Liver (tissue), 9 donors: ENCODE measurements around the gene ZRSR2. TPM values are rescaled to one million over a fixed set of nuclear protein-coding genes. Genes with fewer than 3 reads are reported as not detected.

Source experiments
- DNase-seq: peaks from one replicate; pipeline ENCODE4 v3.0.0-alpha.2; 2017; ENCODE audit warnings: low spot score
- H3K27ac ChIP-seq, 2 donors: one replicate each; pipeline ENCODE4 v1.7.0; 2013; ENCODE audit warnings: inconsistent platforms in 2 of 2, low read length in 2 of 2, control low read depth in 1 of 2, low read depth in 1 of 2, mild to moderate bottlenecking in 1 of 2
- H3K27me3 ChIP-seq, 4 donors: one replicate each; pipeline versions ENCODE4 v1.6.1 to v1.7.0; 2013; ENCODE audit warnings: low read length in 3 of 4, inconsistent platforms in 1 of 4, mild to moderate bottlenecking in 1 of 4, moderate library complexity in 1 of 4; ENCODE audit not compliant: control insufficient read depth in 4 of 4, insufficient read depth in 4 of 4
- H3K36me3 ChIP-seq, 4 donors: one replicate each; pipeline versions ENCODE4 v1.6.1 to v1.7.0; 2013; ENCODE audit warnings: low read length in 3 of 4, mild to moderate bottlenecking in 3 of 4, low read depth in 1 of 4, moderate library complexity in 1 of 4; ENCODE audit not compliant: control insufficient read depth in 4 of 4, insufficient read depth in 3 of 4
- H3K4me1 ChIP-seq, 4 donors: one replicate each; pipeline versions ENCODE4 v1.6.1 to v1.7.0; 2013; ENCODE audit warnings: low read length in 3 of 4, mild to moderate bottlenecking in 3 of 4, moderate library complexity in 1 of 4; ENCODE audit not compliant: control insufficient read depth in 4 of 4, insufficient read depth in 4 of 4
- H3K4me3 ChIP-seq, 3 donors: one replicate each; pipeline versions ENCODE4 v1.6.1 to v1.7.0; 2013; ENCODE audit warnings: low read length in 3 of 3, control low read depth in 1 of 3, low read depth in 1 of 3, mild to moderate bottlenecking in 1 of 3
- H3K9ac ChIP-seq, 2 donors: one replicate each; pipeline ENCODE4 v1.7.0; 2013; ENCODE audit warnings: low read length in 2 of 2, mild to moderate bottlenecking in 2 of 2, moderate library complexity in 2 of 2, control low read depth in 1 of 2, low read depth in 1 of 2
- H3K9me3 ChIP-seq, 4 donors: one replicate each; pipeline versions ENCODE4 v1.6.1 to v1.7.0; 2013; ENCODE audit warnings: low read length in 3 of 4; ENCODE audit not compliant: control insufficient read depth in 4 of 4
- ATF3 ChIP-seq: IDR thresholded peaks from 2 replicates; pipeline ENCODE4 v1.6.1; 2016; ENCODE audit warnings: antibody characterized with exemption
- CTCF ChIP-seq: fragments of 150-350 bp; IDR thresholded peaks from 2 replicates; pipeline ENCODE4 v1.5.1; 2017; ENCODE audit warnings: improper control_type of control experiment, low read depth, low read length; ENCODE audit not compliant: missing input control
- EGR1 ChIP-seq, 2 donors: IDR thresholded peaks; 2 replicates each; pipeline ENCODE4 v1.6.1; 2016 to 2018; ENCODE audit warnings: antibody characterized with exemption in 2 of 2, low read depth in 2 of 2
- FOXA1 ChIP-seq: IDR thresholded peaks from 2 replicates; pipeline ENCODE4 v1.6.1; 2016; ENCODE audit warnings: antibody characterized with exemption
- GABPA ChIP-seq, 2 donors: IDR thresholded peaks in 1 of 2; conservative IDR thresholded peaks in 1 of 2; 2 replicates each; pipeline ENCODE4 v1.6.1; 2016; ENCODE audit warnings: antibody characterized with exemption in 2 of 2, mild to moderate bottlenecking in 1 of 2, moderate library complexity in 1 of 2
- HNF4A ChIP-seq, 2 donors: conservative IDR thresholded peaks; 2 replicates each; pipeline ENCODE4 v1.6.1; 2016; ENCODE audit warnings: antibody characterized with exemption in 2 of 2, mild to moderate bottlenecking in 2 of 2
- HNF4G ChIP-seq: IDR thresholded peaks from 2 replicates; pipeline ENCODE4 v1.6.1; 2016; ENCODE audit warnings: antibody characterized with exemption
- JUND ChIP-seq, 2 donors: IDR thresholded peaks; 2 replicates each; pipeline ENCODE4 v1.6.1; 2016; ENCODE audit warnings: antibody characterized with exemption in 2 of 2
- MAX ChIP-seq: IDR thresholded peaks from 2 replicates; pipeline ENCODE4 v1.6.1; 2016; ENCODE audit warnings: antibody characterized with exemption
- NR2F2 ChIP-seq: IDR thresholded peaks from 2 replicates; pipeline ENCODE4 v1.6.1; 2016; ENCODE audit warnings: antibody characterized with exemption
- RAD21 ChIP-seq, 2 donors: IDR thresholded peaks; 2 replicates each; pipeline ENCODE4 v1.6.1; 2016; ENCODE audit warnings: antibody characterized with exemption in 2 of 2, mild to moderate bottlenecking in 2 of 2
- RXRA ChIP-seq, 2 donors: IDR thresholded peaks; 2 replicates each; pipeline ENCODE4 v1.6.1; 2017 to 2018; ENCODE audit warnings: antibody characterized with exemption in 2 of 2, mild to moderate bottlenecking in 1 of 2
- SP1 ChIP-seq: IDR thresholded peaks from 2 replicates; pipeline ENCODE4 v1.6.1; 2018; ENCODE audit warnings: antibody characterized with exemption, mild to moderate bottlenecking
- TAF1 ChIP-seq: conservative IDR thresholded peaks from 2 replicates; pipeline ENCODE4 v1.6.1; 2016; ENCODE audit warnings: antibody characterized with exemption, mild to moderate bottlenecking
- YY1 ChIP-seq: IDR thresholded peaks from 2 replicates; pipeline ENCODE4 v1.6.1; 2016; ENCODE audit warnings: antibody characterized with exemption, mild to moderate bottlenecking
- WGBS: extraction: QIAGEN DNeasy Blood & Tissue Kit; methylation state at CpG from one replicate; pipeline ENCODE4 v1.1.7; 2013; 5-methylcytosine and 5-hydroxymethylcytosine counted together
- polyA plus RNA-seq, 2 donors: library from polyadenylated mRNA; stranded (reverse) in 1 of 2; unstranded in 1 of 2; fragments of 200-250 nt in 1 of 2; fragments of >200 nt in 1 of 2; fragmentation: Nextera tagmentation in 1 of 2; extraction: Ambion mirVana in 1 of 2; gene quantifications; one replicate each; pipeline versions ENCODE4 v1.2.1 to v1.2.3, GENCODE V29; 2013 to 2015
- total RNA-seq, 2 donors: library from RNA; depleted of rRNA; stranded (reverse); fragments of >200 nt; gene quantifications; one replicate each; pipeline ENCODE4 v1.2.3, GENCODE V29; 2014
- donor health status: healthy.
- donor health status: healthy.
- donor health status: healthy.
- donor health status: healthy.
- donor health status: healthy.

The ZRSR2 gene
- total and polyA plus RNA-seq, 4 donors, result 1.4 to 7.0 (median 3.0) TPM

- Histone ChIP-seq H3K27me3 (no peaks in the 10 kb centered on the region), H3K4me3 (no peak overlapping the region), H3K9ac (no peak overlapping the region), H3K36me3 (no peaks in the 10 kb centered on the region), H3K27ac (no peak overlapping the region), H3K4me1 (peaks cover 0 to 14% (median 10%) of the 10 kb centered on the region in 4 donors), H3K9me3 (no peaks in the 10 kb centered on the region)
- WGBS, result 71% methylated on average over 4 of the region's 4 CpGs
- DNase-seq, result no peak
- TF ChIP-seq YY1, result no peak
These were observed 65.9 kb downstream of the ZRSR2 start for GRCh38 chrX:15856222-15856587.

- Histone ChIP-seq H3K9ac (no peak overlapping the region), H3K4me1 (peaks cover 0 to 14% (median 10%) of the 10 kb centered on the region in 4 donors), H3K27me3 (no peaks in the 10 kb centered on the region), H3K4me3 (no peak overlapping the region), H3K9me3 (no peaks in the 10 kb centered on the region), H3K27ac (no peak overlapping the region), H3K36me3 (no peaks in the 10 kb centered on the region)
- WGBS, result 66% methylated on average over 1 of the region's 1 CpG
- DNase-seq, result no peak
- TF ChIP-seq MAX (no peak), RXRA (IDR thresholded peaks at IDR 0.05) (no peak), FOXA1 (no peak), CTCF (no peak), TAF1 (no peak), JUND (IDR thresholded peaks at IDR 0.05) (no peak), EGR1 (IDR thresholded peaks at IDR 0.05; ENCODE audit: low read depth in 2 of 2) (no peak), SP1 (no peak), HNF4A (conservative IDR thresholded peaks at IDR 0.05) (no peak)
These were observed 66.4 kb downstream of the ZRSR2 start for GRCh38 chrX:15856636-15857035.

GRCh38 chrX:15858051-15858450 lies 67.8 kb downstream of the ZRSR2 start:
- no peak for TF ChIP-seq FOXA1
- TF ChIP-seq RAD21 (IDR thresholded peaks at IDR 0.05), result no peak
- no peak for TF ChIP-seq HNF4G
- no peak for TF ChIP-seq MAX
- no peak for TF ChIP-seq GABPA (IDR thresholded peaks at IDR 0.05 in 1 of 2, conservative IDR thresholded peaks at IDR 0.05 in 1 of 2)
- no peak for TF ChIP-seq ATF3
- no peak for TF ChIP-seq SP1
- no peak for TF ChIP-seq NR2F2
- no peak for TF ChIP-seq CTCF

More at GRCh38 chrX:15858051-15858450, 67.8 kb downstream of the ZRSR2 start:
- 89% methylated on average over 1 of the region's 1 CpG for WGBS
- no peak overlapping the region for H3K4me3 ChIP-seq
- DNase-seq, result no peak
- H3K36me3 ChIP-seq, result no peaks in the 10 kb centered on the region
- H3K27ac ChIP-seq, result no peak overlapping the region
- no peaks in the 10 kb centered on the region for H3K9me3 ChIP-seq
- H3K4me1 ChIP-seq, result peaks cover 0 to 14% (median 10%) of the 10 kb centered on the region in 4 donors
- H3K9ac ChIP-seq, result no peak overlapping the region
- H3K27me3 ChIP-seq, result no peaks in the 10 kb centered on the region
